GM21723 (cell line): ENCODE results near the gene BORCS8.

ENCODE experiments used
- ATAC-seq: cut with Tn5 transposase; IDR thresholded peaks from one replicate; pipeline ENCODE4 v1.9.1; 2021; ENCODE audit warnings: mild to moderate bottlenecking, moderate library complexity; ENCODE audit not compliant: unreplicated experiment

The BORCS8 gene

GRCh38 chr19:19214159-19214490, 22.2 kb upstream of the BORCS8 start:
- ATAC-seq, result no peak

GRCh38 chr19:19213426-19214158, 21.6 kb upstream of the BORCS8 start:
- no peak for ATAC-seq

- no peak for ATAC-seq
Observed at GRCh38 chr19:19212916-19213315, 21.0 kb upstream of the BORCS8 start.

GRCh38 chr19:19211499-19212420, 19.8 kb upstream of the BORCS8 start, which contains the start of gene NCAN:
TSS of gene NCAN (plus strand) at chr19:19211958. CDS start at chr19:19216954, 4,996 bp downstream.
- no peak for ATAC-seq

- no peak for ATAC-seq
Observed at GRCh38 chr19:19209372-19209771, 17.4 kb upstream of the BORCS8 start.

- no peak for ATAC-seq
Observed at GRCh38 chr19:19207637-19208572, 16.0 kb upstream of the BORCS8 start.

- no peak for ATAC-seq
Observed at GRCh38 chr19:19206938-19207337, 15.0 kb upstream of the BORCS8 start.

GRCh38 chr19:19205416-19206410, 13.8 kb upstream of the BORCS8 start:
- ATAC-seq, result no peak

- ATAC-seq, result no peak
Observed at GRCh38 chr19:19204181-19204580, 12.2 kb upstream of the BORCS8 start.

- peak; percentile 59 for ATAC-seq
Observed at GRCh38 chr19:19203012-19203856, 11.3 kb upstream of the BORCS8 start, which contains the start of gene NR2C2AP. TSS of gene NR2C2AP (minus strand) at chr19:19203414. CDS start at chr19:19203060, 354 bp downstream.

GRCh38 chr19:19202707-19203011, 10.7 kb upstream of the BORCS8 start:
- ATAC-seq, result peak; percentile 22

GRCh38 chr19:19201697-19202630, 10.0 kb upstream of the BORCS8 start:
- ATAC-seq, result no peak

GRCh38 chr19:19193926-19194325, 2.0 kb upstream of the BORCS8 start:
- no peak for ATAC-seq

- ATAC-seq, result no peak
Observed at GRCh38 chr19:19192910-19193423, 1.0 kb upstream of the BORCS8 start.

GRCh38 chr19:19191768-19192077, 229 bp downstream of the BORCS8 start:
- no peak for ATAC-seq

GRCh38 chr19:19186742-19187141, 5.2 kb downstream of the BORCS8 start:
- no peak for ATAC-seq

GRCh38 chr19:19185853-19186740, 5.9 kb downstream of the BORCS8 start:
- no peak for ATAC-seq
